Gastrocnemius medialis (tissue), 4 donors: Measurements from ENCODE around the gene NPIPB2.

Experiments used
- CTCF ChIP-seq, 5 experiments: fragments of 450-650 bp in 3 of 5; fragments of 200-600 bp in 2 of 5; sonication (generic) in 2 of 5; IDR thresholded peaks in 4 of 5; conservative IDR thresholded peaks in 1 of 5; 1 replicate in 4 of 5; 2 replicates in 1 of 5; pipeline ENCODE4 v1.5.1; 2016 to 2019; ENCODE audit warnings: antibody characterized with exemption in 5 of 5, mild to moderate bottlenecking in 3 of 5, moderate library complexity in 3 of 5
- POLR2A ChIP-seq, 2 donors: fragments of 450-650 bp; IDR thresholded peaks; one replicate each; pipeline ENCODE4 v1.6.1; 2017; ENCODE audit warnings: antibody characterized with exemption in 2 of 2, mild to moderate bottlenecking in 2 of 2, moderate library complexity in 2 of 2

DNA sequence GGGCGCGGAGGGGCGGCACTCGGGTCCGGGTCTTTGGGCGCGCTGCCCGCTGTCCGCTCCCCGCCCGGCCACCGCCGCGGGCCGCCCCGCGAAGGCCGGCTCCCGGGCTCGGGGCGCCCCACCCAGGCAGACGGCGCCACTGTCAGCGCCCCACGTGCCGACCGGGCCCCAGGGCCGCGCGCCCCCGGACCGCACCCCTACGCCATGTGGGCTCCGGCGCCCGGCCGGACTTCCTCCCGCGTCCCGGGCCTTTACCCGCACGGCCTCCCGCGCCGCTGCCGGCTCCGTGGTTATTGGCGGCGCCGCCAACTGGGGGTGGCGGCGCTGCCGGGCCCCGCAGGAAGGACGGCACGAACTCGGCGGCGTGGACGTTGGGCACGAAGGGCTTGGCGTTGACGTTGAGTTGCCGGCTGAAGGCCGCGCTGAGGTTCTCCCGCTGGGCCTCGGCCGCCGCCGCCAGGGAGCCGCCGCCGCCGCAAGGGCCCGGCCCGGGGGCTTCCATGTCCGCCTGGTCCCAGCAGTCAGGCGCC lies 26.7 kb downstream of the NPIPB2 start:
- TF ChIP-seq CTCF (IDR thresholded peaks at IDR 0.05 in 4 of 5, conservative IDR thresholded peaks at IDR 0.05 in 1 of 5) (no peak), POLR2A (IDR thresholded peaks at IDR 0.05) (no peak)
